G401.6 (cell line): ENCODE results near the gene SWI5.

Experiments
- FAIRE-seq: peaks from 2 replicates; lab custom pipeline; 2012; peaks lifted over from hg19 to GRCh38; lab: Jason Lieb, UNC

SWI5 gene

DNA sequence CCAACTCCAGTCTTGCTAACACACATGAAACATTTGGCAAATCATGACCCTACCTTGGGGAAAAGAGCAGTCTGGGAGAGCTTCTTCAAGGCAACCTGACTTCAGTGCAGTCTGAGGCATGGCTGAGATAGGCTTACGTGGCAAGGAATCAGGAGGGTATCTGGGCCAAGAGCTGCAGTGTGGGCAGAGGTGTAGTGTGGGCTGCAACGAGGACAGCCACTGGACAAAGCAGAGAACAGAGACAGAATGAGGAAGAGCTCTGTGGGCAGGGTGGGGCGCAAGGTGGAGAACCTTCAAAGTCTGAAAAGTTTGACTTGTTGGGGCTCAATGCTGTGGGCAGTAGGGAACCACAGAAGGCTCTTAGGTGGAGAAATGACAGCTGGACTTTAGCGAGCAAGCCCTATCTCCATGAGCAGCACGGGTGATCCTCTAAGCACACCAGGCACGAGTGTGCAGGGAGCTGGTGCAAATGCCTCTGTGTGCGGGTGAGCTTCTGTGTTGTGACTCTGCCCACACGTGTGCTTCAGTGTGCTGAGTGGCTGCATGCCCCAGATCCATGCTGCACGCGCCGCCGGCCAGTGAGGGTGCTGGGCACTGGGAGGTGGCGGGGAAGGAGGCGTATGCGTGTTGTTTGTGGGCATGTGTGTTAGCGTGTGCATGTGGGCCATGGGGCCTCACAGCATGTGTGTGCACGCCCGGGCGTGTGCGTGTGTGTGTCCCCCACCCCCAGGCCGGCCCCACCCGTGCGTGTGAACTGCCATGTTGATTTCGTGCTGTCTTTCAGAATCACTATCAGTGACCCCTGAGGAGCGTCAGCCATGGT lies 23.5 kb upstream of the SWI5 start:
- FAIRE-seq: no peak

DNA sequence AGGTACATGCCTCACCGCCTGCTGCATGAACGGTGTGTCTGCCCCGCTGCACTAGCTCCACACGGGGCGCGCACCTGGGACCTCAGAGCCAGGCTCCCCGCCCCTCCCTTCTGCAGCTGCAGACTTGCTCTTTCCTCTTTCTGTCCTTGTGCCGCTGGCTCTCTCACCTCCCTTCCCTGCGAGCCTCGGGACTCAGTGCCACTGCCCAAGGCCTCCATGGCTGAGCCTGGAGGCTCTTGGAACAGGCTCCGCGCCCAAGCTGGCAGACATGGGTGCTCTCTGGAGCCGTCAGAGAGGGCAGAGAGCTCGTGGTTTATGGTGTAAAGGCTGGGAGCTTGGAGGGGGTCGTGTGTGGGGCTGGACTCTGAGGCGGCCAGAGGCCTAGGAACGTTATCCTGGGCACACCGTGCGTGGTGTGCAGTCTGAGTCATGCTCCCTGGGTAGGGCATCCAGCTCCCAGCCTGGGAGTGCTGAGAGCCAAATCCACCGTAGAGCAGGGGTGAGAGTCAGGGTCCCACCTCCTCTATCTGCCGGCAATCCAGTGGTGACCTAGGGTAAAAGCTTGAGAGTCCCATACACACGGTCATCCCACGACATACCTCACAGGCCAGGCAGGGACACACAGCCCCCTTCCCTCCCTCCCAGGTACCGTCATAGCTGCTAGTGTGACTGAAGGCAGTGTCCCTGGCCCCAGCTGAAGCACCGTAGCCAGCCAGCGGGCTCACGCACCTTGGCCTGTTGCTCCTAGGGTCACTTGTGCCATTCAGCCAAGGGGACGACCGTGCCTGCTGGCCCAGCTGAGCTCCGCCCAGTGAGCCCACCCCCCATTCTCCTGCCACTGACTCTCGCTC lies 22.7 kb upstream of the SWI5 start:
- no peak for FAIRE-seq

DNA sequence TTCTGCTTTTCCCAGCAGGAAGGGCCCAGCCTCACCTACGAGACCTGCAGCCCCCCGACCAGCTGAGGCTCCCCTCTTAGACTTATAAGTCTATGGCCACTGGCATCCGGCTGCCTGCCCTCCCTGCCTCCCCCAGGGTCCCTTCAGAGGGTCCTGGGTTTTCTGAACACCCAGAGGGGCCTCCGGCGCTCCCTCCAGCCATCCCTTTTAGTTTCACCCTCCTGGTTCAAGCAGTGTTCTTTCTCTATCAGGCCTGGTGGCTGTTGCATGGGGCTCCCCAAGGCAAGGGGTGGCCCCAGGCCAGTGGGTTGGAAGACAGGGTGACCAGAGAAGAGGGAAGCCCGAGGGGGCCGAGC lies 22.1 kb upstream of the SWI5 start:
- no peak for FAIRE-seq

DNA sequence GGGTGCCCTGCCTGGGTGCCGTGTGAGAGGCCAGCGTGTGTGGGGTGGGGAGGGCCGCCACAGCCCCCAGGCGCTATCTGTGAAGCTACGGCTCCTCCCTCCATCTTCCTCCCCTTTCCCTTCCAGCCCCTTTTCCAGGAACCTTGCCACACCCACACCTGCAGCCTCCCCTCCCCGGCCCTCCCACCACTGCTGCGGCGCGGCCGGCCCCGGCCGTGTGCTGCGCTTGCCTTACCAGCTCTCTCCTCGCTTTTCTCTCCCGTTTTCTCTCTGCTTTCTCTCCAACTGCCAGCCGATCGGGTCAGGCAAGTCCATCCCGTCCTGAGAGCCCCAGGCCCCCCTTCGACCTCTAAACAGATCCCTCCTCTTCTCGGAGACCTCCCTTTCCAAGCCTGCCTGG lies 21.7 kb upstream of the SWI5 start:
- FAIRE-seq: no peak

DNA sequence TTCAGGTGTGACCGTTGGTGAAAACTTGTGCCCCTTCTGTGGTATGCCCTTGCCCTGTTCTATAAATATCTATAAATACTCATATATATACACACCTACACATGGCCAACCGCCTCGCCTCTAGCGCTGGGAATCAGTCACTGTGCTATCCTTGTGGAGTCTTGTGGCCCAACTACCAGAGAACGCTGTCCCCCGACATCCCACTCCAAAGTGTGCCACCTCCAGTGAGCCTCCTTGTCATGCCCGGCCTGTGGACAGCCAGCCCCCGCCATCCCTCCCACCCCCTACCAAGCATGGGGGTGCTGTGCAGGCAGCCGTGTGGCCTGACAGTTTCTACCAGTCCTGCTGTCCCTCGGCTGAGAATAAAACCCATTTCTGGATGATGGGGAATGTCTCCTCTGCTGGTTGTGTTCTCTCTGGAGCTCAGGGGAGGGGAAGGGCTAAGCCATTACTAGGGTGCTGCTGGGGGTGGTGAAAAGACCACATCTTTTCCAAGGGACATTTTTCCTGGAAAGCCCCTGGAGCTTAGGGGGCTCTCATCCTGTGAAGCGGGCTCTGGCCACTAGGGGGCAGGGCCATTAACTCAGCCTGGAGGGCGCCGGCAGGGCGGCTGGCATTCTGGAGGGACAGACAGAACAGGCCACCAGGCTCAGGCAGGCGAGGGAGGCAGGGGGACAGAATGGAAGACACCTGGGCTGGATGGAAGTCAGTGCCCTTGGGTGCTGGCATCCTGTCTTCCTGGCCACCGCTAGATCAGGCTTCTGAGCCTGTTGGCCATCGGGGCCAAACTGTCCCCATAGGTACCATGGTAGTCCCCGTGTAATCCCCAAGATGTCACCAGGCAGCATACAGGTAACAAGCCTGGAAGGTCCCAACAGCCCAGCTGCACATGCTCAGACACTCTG lies 21.0 kb upstream of the SWI5 start:
- no peak for FAIRE-seq

- no peak for FAIRE-seq
These were observed 18.8 kb upstream of the SWI5 start for GRCh38 chr9:128257086-128257825.

GRCh38 chr9:128257907-128258306 lies 18.2 kb upstream of the SWI5 start:
- no peak for FAIRE-seq

- FAIRE-seq: no peak
These were observed 17.8 kb upstream of the SWI5 start for GRCh38 chr9:128258326-128258725.

DNA sequence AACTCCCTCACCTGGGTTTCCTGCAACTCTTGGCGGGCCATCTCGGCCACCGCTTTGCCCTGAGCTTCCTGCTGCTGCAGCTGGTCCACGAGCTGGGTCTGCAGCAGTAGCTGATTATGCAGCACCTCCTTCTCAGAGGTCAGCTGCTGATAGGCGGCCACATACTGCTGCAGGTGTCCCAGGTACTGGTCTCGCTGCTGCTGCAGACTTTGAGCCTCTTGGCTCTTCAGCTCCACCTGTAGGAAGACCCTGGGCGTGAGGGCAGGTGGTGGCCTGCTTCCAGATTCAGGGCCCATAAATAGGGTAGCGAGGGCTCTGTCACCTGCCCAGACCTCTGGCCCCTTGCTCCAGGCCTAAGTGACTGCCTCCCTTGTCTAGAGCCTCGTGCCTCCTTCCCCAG lies 16.9 kb upstream of the SWI5 start:
- FAIRE-seq: no peak

DNA sequence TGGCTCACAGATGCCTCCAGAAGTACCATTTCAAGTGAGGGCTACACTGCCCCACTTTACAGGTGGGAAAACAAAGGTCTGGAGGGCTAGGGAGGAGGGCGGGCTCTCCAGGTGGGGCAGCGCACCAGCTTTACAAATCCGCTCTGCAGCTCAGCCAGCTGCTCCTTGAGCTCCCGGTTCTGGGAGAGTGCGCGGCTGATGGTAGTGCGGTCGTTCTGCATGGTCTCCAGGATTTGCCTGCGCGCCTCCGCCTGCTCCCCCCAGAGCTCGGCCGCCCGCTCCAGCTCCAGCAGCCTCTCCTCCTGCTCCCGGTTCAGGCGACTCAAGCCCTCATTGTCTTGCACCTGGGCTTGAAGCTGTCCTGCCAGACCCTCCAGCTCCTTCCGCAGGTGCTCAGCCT lies 15.7 kb upstream of the SWI5 start:
- no peak for FAIRE-seq

DNA sequence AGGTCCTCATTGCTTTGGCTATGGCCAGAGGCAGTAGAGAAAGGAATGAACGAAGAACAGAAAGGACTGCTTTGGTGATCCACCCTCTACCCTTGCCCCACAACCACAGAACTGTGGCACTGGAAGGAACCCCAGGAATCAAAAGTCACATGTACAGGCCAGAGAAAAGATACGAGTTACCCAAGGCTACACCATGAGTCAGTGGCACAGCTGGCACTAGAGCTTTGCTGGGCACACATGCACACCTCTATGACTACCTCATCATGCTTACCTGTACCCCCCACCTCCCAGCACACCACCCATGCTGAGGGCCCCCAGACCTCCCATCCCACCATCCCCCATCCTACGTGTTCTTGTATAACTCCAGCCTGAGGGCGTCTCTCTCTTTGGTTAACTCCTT lies 13.4 kb upstream of the SWI5 start:
- no peak for FAIRE-seq

- FAIRE-seq: no peak
These were observed 10.7 kb upstream of the SWI5 start for GRCh38 chr9:128265348-128265847.

DNA sequence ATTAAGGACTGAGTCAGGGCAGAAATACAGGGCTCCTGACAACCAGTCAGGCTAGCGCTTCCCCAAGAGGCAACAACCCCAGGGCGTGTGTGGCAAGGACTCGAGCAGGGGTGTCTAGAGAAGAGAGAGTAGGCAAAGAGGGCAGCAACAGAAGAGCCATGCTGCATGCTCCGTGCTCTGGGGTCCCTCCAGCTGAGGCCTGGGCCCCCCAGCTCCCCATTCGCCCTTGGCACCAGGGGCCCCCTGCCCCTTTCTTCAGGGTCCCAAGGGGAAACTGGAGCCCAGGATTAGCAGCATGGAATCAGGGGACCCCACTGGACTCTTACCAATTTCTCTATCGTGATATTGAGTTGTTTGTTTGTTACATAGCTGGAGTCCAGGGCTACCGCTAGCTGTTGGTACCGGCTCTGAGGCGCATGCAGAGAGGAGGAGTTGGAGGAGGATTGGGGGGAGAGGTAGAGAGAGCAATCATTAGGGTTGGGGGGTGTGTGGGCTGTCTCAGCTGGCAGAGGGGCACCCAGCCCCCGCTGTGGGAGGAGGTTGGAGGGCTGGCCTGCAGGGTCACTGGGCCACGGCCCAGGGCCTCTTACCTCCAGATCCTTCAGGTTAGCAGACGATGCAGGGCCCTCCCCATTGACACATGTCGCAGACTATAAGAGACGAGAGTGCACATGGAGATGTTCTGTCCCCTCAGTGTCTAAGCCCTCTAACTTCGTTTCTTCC lies 9.0 kb upstream of the SWI5 start:
- FAIRE-seq: no peak

DNA sequence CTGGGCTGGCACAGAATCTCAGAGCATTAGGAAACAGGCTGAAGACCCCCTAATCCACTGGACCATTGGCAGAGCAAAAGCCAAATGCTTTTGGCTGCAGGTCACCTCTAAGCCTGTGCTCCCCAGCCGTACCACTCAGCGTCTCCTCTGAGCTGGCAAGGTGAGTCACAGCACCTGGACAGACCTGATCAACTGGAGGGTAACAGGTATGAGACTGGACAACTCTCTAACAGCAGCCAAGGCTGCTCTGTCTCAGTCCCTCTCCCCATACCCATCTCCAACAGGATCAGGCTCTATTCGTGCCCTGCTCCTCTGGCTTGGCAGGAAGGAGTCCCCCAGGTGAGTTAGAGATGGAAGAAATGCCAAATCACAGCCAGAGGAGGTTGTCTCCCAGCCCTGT lies 5.0 kb upstream of the SWI5 start:
- no peak for FAIRE-seq

- FAIRE-seq: no peak
These were observed 4.6 kb upstream of the SWI5 start for GRCh38 chr9:128271512-128271911.

DNA sequence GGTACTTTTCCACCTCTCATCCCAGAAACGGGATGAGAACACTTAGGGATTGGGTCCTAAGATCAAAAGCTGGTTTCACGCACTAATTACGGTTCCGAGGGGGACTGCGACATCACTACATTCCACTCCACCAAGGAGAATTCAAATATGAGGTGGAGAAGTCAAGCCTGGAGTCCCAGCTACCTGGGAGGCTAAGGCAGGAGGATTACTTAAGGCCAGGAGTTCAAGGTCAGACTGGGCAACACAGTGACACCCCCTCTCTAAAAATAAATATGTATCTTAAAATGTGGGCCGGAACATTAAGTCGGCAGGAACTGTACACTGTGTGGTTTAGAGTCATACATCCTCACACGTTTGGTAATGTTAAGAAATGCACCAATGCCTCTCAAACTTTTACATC lies 1.8 kb upstream of the SWI5 start:
- FAIRE-seq: no peak

- FAIRE-seq: no peak
These were observed 673 bp upstream of the SWI5 start, which contains the start of gene GOLGA2 for GRCh38 chr9:128275198-128276007. GOLGA2 (minus strand) TSS chr9:128276007; CDS start chr9:128275976, 31 bp downstream.

- FAIRE-seq: no peak
These were observed 646 bp downstream of the SWI5 start for GRCh38 chr9:128276574-128277270.
